GM18867 (cell line): Measurements from ENCODE around the gene MLH3.
A peak's percentile ranks its signal among the peaks of the same experiment; 100 is the strongest.
"Not testable (repeated sequence)": the region's sequence is repeated elsewhere in the genome, so short reads cannot be mapped to it uniquely, and the experiment has no call there.

ENCODE experiments used
- ATAC-seq: cut with Tn5 transposase; IDR thresholded peaks from one replicate; pipeline ENCODE4 v1.9.1; 2021; ENCODE audit warnings: mild to moderate bottlenecking, moderate library complexity; ENCODE audit not compliant: unreplicated experiment

The MLH3 gene

DNA sequence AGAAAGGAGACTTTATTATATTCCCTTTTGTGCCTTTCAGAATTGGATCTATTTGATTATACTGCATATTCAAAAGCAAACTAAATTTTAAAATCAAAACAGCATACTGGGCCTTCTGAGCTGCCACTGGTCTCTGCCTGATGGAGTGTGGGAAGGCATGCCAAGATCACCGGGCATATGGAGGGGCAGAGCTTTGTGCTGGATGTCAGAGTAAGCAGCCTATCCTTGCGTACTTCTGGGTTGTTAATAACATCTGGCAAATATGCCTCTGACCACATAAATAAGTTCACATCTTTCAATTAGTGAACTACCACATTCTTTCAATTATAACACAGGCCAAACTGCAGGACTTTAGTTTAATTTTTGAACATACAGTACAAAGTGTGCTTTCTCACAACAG is 18.3 kb downstream of the MLH3 start:
- no peak for ATAC-seq

DNA sequence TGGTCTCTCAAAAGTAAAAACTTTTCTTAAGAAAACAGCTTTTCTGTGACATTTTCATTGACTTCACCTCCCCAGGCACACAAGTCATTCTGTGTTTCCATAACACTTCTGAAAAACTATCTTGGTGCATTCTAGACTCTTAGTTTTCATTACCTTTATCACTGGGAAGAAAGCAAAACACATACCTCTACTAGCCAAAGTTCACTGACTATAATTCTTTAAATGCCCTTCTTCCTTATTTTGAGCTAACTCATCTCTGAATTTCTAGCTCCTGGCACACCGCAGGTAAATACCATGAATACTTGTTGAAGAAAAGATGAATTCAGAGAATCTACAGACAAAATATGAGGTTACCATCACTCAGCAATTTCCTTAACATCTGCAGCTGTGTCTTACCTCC is 21.1 kb downstream of the MLH3 start:
- ATAC-seq, result no peak

DNA sequence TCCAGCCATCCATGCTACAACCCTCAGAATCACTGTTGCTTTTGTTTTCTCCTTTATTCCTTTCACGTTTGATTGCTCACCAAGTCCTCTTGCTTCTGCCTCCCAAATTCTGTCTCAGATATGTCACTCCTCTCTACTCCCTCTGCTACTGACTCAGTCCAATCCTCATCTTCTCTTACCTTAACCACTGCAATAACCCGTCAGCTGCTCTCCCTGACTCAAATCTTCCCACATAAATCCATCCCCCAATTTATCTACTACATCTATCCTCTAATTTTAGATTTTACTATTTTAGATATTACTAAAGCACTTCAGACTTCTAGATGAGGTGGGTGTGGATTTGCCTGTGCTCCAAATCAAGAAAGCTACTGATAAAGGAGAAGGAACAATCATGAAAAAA is 25.4 kb downstream of the MLH3 start:
- ATAC-seq, result no peak

DNA sequence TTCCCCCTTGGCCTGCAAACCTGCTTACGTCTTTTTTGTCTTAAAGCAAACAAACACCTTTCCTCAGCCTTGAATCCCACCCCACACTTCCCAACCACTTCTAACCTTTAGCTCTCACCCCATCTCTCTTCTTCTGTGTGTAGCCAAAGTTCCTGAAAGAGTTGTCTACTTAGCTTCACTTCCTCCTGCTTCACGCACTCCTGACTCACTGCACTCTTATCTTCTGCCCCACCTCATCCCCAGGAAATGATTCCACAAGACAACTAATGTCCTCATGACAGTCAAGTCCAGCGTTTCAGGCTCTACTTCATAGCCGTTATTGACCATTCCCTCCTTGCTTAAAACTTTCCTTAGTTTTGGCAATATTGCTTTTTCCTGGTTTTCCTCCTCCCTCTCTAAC is 26.2 kb downstream of the MLH3 start:
- no peak for ATAC-seq

DNA sequence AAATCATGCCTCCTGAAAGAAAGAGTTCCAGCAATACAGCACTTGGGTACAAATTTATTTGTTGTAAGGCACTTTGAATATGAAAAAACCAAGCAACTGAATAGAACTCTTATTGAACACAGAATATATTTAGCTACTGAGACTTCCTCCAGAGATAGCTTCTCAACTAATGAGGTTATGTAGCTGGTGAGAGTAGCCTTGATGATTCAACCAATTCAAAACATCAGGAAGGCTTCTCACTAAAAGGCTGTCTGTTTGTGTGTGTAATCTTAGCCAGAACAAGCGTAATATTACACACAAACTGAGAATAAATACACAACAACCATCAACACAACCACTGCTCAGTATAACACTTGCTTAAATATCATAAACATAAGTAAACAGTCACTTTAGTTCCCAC is 28.2 kb downstream of the MLH3 start:
- no peak for ATAC-seq

DNA sequence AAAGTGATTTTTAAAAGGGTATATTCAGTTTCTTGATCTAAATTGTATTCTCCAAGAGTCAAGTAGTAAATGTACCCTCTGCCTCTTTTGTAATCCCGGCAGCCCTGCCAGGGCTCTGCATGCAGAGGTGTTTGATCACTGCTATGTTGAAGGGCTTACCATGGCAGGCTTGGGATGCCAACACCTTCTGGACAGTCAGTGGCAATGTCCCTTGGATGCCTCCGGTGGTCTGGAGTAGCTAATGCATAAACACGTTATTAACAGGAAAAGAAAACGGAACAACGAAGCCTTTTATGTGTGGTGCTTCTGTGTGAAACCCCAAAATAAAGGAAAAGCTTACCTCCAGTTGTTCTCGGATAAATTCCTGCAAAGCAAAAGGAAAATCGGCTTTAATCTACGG is 28.6 kb downstream of the MLH3 start:
- ATAC-seq, result no peak

DNA sequence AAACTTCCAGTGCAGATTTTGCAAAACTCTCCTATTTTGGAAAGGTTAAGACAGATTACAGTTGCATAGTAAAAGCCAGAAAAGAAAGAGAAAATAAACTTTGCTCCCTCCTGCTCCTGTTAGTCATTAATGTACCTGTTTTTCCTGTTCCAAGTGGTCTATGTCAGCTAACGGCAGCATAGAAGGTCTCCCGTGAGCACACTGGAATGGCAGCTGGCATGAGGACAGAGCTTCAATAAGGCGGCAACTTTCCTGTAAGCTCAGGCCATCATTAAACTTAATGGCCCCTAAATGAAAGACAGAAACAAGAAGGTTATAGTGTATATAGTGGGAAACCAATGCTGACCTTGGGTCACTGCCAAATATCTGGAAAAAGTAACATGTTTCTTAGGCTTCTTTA is 32.6 kb downstream of the MLH3 start:
- no peak for ATAC-seq

DNA sequence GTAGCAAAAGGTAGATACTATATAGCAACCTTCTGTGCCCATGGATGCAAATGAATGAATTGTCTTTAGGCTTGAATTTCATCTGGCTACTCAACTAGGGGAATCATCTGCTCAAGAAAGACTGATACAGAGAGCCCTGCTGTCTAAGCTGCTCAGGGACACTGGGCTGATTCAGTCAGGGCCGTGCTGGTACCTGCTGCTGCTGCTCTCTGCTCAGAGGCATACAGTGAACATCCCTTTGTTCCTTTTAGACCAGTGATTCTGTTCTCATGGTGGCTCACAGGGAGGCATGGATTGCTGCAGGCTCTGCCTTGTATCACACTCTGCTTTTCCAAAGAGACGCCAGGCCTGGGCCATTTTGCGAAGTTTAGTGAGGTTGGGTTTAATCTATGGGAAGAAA is 34.5 kb downstream of the MLH3 start:
- no peak for ATAC-seq

DNA sequence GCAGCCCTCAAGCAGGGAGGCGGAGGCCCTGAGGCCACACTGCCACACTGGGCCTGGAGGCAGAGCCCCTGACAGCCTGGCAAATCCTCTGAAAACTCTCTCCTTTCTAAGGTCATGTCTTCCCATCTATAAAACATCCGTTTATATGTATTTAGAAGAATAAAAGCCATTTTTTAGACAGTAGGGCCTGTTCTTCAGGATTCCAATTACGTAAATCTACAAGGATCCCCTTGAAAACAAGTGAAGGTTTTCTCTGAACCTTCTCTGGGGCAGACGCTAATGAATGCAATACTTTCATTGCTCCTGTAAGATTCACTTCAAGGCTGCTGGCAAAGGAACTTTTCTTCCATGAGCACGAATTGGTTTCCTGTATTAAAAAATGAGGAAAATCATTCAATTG is 35.8 kb downstream of the MLH3 start:
- ATAC-seq, result no peak

DNA sequence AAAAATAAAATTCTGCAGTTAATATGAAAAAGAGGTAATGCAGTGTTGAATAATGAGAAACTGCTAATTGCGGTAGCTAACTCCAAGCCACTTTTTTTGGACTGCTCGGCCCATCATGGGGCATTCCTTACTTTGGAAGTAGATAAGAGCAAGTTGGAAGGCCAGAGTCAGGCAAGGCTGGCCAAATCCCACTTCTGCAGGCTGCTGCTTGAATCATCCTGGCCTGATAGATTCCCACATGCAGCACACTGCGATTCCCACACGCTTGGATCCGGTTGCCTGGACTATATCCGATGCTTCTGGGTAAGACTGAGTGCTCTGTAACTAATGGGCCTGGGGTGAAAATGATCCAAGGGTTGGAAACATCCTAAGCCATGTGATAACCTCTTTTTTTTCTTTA is 38.0 kb downstream of the MLH3 start:
- ATAC-seq, result no peak

DNA sequence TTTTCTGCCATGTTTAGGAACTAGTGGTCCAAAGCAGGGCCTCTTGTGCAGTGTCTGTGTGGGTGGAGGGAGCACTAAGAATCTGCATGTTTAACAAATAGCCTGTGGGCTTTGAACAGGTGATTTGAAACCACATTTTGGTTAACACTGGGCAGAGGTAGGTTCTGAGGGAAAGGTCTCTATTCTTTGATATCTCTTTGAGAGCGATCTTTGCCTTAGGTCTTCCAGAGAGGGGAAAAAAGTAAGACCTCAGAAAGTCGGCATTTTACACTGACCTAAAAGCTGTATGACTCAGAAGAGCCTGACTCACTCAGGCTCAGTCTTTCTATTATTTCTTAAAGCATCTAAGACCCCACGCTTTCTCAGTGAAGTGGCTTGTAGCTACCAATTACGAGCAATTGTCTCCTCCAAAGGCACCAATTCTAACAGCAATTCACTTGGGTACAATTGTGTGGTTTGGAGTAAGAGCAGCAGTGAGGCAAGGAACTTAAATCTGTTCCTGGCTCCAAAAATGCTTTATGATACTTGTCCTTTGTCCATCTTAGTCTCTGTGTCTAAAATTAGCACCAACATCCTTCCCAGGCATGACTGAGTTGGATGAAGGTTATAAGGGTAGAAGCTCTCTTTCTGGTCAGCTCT is 39.8 kb downstream of the MLH3 start:
- ATAC-seq, result no peak

DNA sequence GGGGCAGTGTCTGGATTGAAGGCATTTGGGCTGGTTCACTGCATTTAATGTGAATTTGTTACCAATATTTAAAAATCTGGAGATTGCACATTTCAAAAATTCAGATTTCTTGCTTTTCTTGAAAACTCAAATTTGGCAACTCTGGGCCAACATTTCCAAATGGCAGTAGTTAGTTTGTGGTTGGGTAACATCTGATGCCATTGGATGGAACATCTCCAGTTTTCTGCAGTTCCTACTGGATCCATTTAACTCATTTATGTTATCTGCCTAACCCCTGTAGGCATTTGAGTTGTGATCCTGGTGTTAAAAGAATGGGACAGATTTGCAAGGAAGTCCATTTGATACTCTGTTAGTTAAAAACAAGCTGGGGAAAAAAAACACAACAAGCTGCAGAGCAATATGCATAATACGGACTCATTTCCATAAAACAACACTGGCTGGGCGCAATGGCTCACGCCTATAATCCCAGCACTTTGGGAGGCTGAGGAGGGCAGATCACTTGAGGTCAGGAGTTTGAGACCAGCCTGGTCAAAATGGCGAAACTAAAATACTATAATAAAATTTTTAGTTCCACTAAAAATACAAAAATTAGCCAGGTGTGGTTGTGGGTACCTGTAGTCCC is 40.7 kb downstream of the MLH3 start:
- ATAC-seq, result no peak

DNA sequence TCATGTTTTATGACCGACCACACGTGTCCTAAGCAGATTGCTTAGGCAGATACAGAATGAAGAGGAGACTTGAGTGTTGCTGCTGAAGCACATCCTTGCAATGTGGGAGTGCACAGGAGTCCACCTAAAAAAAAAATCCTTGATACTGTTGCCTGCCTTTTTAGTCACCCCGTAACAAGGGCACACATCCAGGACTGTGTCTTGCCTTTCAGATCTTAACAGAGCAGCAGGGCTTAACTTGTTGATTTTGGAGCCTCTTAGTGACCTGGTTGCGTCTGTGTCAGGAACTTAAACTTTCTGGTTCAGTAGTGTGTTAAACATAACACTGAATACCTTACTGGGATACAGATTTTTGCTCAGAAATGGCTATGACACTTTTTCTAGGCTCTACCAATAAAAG is 42.1 kb downstream of the MLH3 start:
- no peak for ATAC-seq

DNA sequence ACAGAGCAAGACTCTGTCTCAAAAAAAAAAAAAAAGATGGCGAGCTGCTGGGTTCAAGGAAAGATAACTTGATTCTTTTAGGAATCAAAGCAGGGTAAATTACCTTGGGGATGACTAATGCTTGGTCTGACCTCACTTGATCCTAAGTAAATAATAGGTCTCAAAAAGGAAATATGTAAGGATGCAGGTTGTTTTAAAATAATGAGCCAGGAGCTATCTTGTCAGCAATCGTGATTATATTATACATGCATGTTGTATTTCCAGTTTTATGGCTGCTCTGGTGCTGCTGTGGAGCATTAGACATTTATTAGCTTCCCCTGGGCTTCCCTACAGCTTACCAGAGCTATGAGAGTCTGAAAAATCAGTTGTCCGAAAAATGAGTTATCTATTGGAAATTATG is 45.9 kb downstream of the MLH3 start:
- ATAC-seq, result no peak

DNA sequence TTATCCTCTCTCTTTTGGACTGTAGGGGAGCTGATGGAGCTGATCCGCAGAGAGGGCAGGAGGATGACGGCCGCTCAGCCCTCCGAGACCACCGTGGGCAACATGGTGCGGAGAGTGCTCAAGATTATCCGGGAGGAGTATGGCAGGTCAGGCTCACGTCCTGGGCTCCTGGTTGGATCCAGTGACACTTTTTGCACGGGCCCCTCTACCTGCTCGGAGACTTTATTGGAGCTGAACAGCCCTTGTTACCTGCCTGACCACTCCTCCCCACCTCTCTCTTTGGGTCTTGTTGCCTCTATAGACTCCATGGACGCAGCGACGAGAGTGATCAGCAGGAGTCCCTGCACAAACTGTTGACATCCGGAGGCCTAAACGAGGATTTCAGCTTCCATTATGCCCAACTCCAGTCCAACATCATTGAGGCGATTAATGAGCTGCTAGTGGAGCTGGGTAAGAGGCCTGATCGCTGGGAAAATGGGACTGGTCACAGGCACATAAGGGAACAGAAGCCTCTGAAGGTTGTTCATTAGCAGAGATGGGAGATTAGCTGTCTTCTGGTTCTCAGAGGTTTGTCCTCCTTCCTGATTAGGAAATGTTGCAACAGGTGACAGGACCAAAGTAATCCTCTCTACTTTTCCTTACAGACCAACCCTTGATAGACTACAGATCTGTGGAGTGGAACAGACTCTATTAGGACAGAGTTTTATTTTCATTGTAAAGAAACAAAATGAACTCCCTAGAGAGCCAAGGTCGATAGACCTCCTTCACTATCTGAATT is 47.8 kb downstream of the MLH3 start:
- no peak for ATAC-seq

DNA sequence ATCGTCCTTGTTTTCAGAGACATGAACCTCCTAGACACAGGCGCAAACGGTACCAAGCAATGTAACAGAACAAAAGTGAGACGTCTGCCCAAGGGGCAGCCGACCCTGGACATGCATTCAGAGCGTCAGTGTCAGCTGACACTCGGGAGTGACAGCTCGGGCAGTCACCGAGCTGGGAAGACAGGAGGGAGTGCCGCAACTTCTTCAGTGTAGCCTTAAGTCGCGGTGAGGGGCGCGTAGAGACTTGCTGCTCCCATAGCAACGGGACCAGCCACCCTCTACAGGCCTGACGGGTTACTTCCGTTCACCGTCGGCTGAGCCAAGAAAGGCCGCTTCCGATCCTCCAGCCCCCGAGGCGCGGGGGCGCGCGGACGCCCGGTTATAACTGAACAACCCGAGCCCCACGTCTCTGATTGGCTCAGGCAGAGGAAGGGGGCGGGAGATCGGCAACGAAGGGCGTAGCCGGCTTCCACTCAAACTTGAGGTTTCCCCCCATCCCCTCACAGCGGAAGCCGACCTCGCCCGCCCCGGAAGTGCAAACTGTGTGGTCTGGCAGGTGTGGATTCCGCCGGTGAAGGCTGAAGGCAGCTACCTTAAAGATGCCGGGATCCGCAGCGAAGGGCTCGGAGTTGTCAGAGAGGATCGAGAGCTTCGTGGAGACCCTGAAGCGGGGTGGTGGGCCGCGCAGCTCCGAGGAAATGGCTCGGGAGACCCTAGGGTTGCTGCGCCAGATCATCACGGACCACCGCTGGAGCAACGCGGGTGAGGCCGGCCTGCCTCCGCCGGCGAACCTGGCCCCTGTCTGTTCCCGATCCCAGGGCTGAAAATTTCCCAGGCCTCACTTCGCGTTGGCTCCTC is 48.6 kb downstream of the MLH3 start, which contains the start of gene EIF2B2:
EIF2B2 (plus strand) TSS at position 530 of the 858 bp plus-strand sequence; CDS start at position 600, 70 bp downstream.
- peak; percentile 96 for ATAC-seq

DNA sequence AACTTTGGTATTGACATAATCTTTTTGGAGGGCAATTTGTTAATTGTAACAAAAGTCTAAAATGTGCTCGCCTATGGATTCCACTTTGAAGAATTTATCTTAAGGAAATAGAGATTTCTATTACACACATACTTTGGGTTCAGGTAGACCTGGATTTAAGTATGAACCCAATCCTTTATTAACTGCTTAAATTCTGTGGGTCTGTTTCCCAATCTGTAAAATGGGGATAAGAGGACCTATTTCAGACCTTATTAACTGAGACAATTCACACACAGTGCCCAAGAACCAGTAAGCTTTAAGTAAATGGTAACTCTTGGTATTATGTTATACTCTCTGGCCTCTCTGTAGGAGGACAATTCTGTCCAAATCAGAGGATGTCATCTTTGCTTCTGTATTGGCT is 49.4 kb downstream of the MLH3 start:
- no peak for ATAC-seq

DNA sequence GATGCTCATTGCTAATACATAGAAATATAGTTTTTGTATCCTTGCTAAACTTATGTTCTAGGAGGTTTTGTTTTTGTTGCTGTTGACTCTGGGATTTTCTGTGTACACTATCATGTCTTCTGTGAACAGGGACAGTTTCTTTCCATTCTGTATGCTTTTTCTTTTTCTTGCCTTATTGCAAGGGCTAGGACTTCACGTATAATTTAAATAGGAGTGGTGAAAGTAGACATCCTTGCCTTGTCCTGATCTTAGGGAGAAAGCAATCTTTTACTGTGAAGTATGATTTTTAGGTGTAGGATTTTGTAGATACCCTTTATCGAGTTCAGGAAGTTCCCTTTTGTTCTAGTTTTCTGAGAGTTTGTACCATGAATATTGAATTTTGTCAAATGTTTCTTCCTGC is 50.0 kb downstream of the MLH3 start:
- no peak for ATAC-seq

DNA sequence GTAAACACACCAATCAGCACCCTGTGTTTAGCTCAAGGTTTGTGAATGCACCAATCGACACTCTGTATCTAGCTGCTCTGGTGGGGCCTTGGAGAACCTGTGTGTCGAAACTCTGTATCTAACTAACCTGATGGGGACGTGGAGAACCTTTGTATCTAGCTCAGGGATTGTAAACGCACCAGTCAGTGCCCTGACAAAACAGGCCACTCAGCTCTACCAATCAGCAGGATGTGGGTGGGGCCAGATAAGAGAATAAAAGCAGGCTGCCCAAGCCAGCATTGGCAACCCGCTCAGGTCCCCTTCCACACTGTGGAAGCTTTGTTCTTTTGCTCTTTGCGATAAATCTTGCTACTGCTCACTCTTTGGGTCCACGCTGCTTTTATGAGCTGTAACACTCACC is 55.5 kb downstream of the MLH3 start:
- not testable (repeated sequence) for ATAC-seq

DNA sequence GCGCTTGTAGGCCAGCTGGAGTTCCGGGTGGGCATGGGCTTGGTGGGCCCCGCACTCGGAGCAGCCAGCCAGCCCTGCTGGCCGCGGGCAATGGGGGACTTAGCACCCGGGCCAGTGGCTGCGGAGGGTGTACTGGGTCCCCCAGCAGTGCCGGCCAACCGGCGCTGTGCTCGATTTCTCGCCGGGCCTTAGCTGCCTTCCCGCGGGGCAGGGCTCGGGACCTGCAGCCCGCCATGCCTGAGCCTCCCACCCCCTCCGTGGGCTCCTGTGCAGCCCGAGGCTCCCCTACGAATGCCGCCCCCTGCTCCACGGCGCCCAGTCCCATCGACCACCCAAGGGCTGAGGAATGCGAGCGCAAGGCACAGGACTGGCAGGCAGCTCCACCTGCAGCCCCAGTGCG is 57.1 kb downstream of the MLH3 start:
- not testable (repeated sequence) for ATAC-seq

DNA sequence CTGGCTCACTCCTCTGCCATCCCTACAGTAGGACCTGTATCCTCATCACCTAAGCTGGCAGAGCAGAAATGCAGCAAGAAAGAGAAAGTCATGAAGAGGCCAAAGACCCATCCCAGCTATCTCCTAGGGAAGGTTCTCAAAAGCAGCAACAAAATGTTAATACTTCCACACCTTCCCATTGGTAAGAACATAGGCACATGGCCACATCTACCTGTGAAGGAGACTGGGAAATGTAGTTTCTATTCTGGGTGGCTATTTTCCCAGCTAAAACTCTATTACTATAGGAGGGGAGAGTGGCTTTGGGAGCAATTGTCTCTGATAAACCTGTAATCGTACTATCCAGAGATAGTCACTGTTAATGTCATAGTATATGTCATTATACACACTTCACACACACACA is 62.3 kb downstream of the MLH3 start:
- ATAC-seq, result no peak
